ENCODE data around the gene OIP5. TPM values are rescaled to one million over a fixed set of nuclear protein-coding genes. Genes with fewer than 3 reads are reported as not detected.
"Not testable (repeated sequence)": the region's sequence is repeated elsewhere in the genome, so short reads cannot be mapped to it uniquely, and the experiment has no call there.

The OIP5 gene
- total RNA-seq, 1 donor from 2014 or later = 1.1 TPM

DNA sequence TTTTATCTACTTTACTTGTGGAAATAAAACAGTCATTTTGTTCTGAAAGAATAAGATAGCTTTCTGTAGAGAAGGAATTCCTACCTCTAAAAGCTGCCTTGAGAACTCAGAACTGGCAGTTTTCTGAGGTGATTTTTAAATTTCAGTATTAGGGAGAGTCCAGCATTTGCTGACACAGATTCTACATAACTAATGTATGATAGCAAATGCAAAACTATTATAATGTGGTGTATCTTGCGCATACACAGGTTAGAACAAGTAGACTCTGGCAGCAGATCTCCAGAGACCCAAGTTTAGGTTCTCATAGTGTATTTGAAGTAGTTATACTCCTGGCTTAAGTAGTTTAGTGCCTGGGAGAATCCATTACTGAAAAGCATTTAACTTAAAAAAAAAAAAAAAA lies 30.8 kb downstream of the OIP5 start:
- H3K27ac Mint-ChIP-seq (ENCODE audit: unreplicated experiment) = no peak overlapping the region

DNA sequence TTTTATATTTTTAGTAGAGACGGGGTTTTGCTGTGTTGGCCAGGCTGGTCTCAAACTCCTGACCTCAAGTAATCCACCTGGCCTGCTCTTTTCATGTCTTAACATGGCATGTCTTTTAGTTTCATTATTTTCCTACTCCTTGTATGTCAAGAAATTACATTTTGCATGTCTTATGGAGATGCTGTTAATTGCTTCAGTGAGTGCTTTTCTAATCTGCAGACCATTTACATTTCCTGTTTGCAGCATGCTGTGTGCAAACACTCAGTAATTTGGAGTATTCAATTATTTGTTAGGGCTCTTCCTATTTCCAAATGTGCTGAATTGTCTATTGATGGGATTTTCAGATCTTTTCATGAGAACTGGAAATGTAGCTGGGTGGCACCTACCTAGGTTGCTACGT lies 31.3 kb downstream of the OIP5 start:
- not testable (repeated sequence) for DNase-seq (ENCODE audit: low spot score); H3K27ac Mint-ChIP-seq (ENCODE audit: unreplicated experiment); H3K4me3 Mint-ChIP-seq (ENCODE audit: unreplicated experiment); H3K36me3 Mint-ChIP-seq (ENCODE audit: low read depth); H3K27me3 Mint-ChIP-seq (ENCODE audit: low read depth); H3K9me3 Mint-ChIP-seq (ENCODE audit: low read depth); H3K4me1 Mint-ChIP-seq (ENCODE audit: low read depth)

More for the DNA sequence above, 30.8 kb downstream of the OIP5 start:
- Mint-ChIP-seq H3K36me3 (ENCODE audit: low read depth) (peaks cover 7% of the 10 kb centered on the region), H3K4me1 (ENCODE audit: low read depth) (no peaks in the 10 kb centered on the region), H3K4me3 (ENCODE audit: unreplicated experiment) (no peak overlapping the region), H3K9me3 (ENCODE audit: low read depth) (no peaks in the 10 kb centered on the region), H3K27me3 (ENCODE audit: low read depth) (no peaks in the 10 kb centered on the region)
- no peak for DNase-seq (ENCODE audit: low spot score)
- TF ChIP-seq, protein P1, sequence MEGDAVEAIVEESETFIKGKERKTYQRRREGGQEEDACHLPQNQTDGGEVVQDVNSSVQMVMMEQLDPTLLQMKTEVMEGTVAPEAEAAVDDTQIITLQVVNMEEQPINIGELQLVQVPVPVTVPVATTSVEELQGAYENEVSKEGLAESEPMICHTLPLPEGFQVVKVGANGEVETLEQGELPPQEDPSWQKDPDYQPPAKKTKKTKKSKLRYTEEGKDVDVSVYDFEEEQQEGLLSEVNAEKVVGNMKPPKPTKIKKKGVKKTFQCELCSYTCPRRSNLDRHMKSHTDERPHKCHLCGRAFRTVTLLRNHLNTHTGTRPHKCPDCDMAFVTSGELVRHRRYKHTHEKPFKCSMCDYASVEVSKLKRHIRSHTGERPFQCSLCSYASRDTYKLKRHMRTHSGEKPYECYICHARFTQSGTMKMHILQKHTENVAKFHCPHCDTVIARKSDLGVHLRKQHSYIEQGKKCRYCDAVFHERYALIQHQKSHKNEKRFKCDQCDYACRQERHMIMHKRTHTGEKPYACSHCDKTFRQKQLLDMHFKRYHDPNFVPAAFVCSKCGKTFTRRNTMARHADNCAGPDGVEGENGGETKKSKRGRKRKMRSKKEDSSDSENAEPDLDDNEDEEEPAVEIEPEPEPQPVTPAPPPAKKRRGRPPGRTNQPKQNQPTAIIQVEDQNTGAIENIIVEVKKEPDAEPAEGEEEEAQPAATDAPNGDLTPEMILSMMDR (IDR thresholded peaks at IDR 0.05) = no peak

DNA sequence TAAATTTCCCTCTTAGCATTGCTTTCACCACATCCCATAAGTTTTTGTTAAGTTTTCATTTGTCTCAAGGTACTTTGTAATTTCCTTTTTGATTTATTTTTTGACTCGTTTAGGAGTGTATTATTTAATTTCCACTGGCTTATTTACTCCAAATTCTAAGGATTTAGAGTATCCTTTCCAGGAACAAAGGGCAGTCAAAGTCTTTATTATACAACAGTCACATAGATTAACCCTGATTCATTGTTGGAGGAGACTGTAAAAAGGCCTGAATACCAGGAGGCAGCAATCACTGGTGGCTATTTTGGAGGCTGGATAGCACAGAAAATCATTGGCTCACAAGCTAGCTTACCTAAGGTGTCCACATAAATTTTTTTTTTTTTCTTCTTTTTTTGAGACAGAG lies 39.9 kb downstream of the OIP5 start:
- no peaks in the 10 kb centered on the region for H3K9me3 Mint-ChIP-seq (ENCODE audit: low read depth)
- H3K4me1 Mint-ChIP-seq (ENCODE audit: low read depth) = peaks cover under 1% of the 10 kb centered on the region
- no peak overlapping the region for H3K27ac Mint-ChIP-seq (ENCODE audit: unreplicated experiment)
- TF ChIP-seq, protein P1 (IDR thresholded peaks at IDR 0.05) = no peak
- peaks cover 5% of the 10 kb centered on the region for H3K36me3 Mint-ChIP-seq (ENCODE audit: low read depth)
- H3K4me3 Mint-ChIP-seq (ENCODE audit: unreplicated experiment) = no peak overlapping the region
- H3K27me3 Mint-ChIP-seq (ENCODE audit: low read depth) = no peaks in the 10 kb centered on the region
- DNase-seq (ENCODE audit: low spot score) = no peak

DNA sequence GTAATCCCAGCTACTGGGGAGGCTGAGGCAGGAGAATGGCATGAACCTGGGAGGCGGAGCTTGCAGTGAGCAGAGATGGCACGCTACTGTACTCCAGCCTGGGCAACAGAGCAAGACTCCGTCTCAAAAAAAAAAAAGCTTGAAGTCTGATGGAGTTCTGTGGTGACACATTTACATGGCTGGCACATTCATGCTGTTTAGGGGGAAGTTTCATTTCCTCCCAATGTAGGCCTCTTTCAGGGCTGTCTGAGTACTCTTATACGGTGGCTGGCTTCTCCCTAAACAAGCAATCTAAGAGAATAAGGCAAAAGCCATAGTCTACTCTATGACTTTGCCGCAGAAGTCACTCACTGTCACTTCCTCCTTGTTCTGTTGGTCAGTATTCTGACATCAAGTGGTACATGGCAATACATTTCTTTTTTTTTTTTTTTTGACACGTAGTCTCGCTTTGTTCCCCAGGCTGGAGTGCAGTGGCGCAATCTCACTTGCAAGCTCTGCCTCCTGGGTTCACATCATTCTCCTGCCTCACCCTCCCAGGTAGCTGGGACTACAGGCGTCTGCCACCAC lies 41.2 kb downstream of the OIP5 start:
- no peak for DNase-seq (ENCODE audit: low spot score)
- TF ChIP-seq, protein P1 (IDR thresholded peaks at IDR 0.05) = no peak

DNA sequence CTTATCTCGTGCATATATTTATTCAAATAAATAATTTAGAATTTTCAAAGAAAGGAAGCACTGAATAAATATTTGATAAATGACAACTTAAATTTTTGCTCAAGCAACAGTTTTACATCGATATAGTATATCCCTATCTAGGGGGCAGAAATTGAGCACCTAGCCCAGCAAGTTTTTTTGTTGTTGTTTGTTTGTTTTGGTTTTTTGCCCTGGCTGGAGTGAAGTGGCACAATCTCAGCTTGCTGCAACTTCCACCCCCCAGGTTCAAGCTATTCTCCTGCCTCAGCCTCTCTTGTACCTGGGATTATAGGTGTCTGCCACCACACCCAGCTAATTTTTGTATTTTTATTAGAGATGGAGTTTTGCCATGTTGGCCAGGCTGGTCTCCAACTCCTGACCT lies 42.4 kb downstream of the OIP5 start:
- Mint-ChIP-seq H3K27ac (ENCODE audit: unreplicated experiment) (no peak overlapping the region), H3K4me1 (ENCODE audit: low read depth) (peaks cover 20% of the 10 kb centered on the region), H3K27me3 (ENCODE audit: low read depth) (no peaks in the 10 kb centered on the region), H3K9me3 (ENCODE audit: low read depth) (no peaks in the 10 kb centered on the region), H3K36me3 (ENCODE audit: low read depth) (peaks cover 21% of the 10 kb centered on the region), H3K4me3 (ENCODE audit: unreplicated experiment) (no peak overlapping the region)
- TF ChIP-seq, protein P1 (IDR thresholded peaks at IDR 0.05) = no peak
- no peak for DNase-seq (ENCODE audit: low spot score)

More for the DNA sequence above, 41.2 kb downstream of the OIP5 start:
- no peak overlapping the region for H3K27ac Mint-ChIP-seq (ENCODE audit: unreplicated experiment)
- H3K4me3 Mint-ChIP-seq (ENCODE audit: unreplicated experiment) = no peak overlapping the region
- H3K27me3 Mint-ChIP-seq (ENCODE audit: low read depth) = no peaks in the 10 kb centered on the region
- peaks cover 10% of the 10 kb centered on the region for H3K4me1 Mint-ChIP-seq (ENCODE audit: low read depth)
- no peaks in the 10 kb centered on the region for H3K9me3 Mint-ChIP-seq (ENCODE audit: low read depth)
- peaks cover 14% of the 10 kb centered on the region for H3K36me3 Mint-ChIP-seq (ENCODE audit: low read depth)

DNA sequence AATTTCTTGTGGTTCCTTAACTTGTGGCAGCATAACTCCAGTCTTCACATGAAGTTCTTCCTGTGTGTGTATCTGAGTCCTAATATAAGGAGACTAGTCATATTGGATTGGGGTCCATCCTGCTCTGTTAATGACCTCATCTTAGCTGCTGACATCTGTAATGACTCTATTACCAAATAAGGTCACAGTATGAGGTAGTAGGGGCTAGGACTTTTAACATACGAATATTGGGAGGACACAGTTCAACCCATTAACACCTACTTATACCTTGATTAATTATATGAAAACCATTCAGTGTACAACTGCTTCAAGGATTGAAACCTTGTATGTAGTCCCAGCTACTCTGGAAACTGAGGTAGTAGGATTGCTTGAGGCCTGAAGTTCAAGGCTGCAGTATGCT lies 43.9 kb downstream of the OIP5 start:
- Mint-ChIP-seq H3K4me1 (ENCODE audit: low read depth) (peaks cover 26% of the 10 kb centered on the region), H3K4me3 (ENCODE audit: unreplicated experiment) (no peak overlapping the region), H3K27me3 (ENCODE audit: low read depth) (no peaks in the 10 kb centered on the region), H3K27ac (ENCODE audit: unreplicated experiment) (no peak overlapping the region), H3K36me3 (ENCODE audit: low read depth) (peaks cover 21% of the 10 kb centered on the region), H3K9me3 (ENCODE audit: low read depth) (no peaks in the 10 kb centered on the region)
- TF ChIP-seq, protein P1 (IDR thresholded peaks at IDR 0.05) = no peak
- DNase-seq (ENCODE audit: low spot score) = no peak

Data from chondrocyte (in vitro differentiated cells).